ENCODE measurements around the gene CCS.

GRCh38 chr11:66649903-66650302 is 56.9 kb downstream of the CCS start:
- TF ChIP-seq, protein P1, sequence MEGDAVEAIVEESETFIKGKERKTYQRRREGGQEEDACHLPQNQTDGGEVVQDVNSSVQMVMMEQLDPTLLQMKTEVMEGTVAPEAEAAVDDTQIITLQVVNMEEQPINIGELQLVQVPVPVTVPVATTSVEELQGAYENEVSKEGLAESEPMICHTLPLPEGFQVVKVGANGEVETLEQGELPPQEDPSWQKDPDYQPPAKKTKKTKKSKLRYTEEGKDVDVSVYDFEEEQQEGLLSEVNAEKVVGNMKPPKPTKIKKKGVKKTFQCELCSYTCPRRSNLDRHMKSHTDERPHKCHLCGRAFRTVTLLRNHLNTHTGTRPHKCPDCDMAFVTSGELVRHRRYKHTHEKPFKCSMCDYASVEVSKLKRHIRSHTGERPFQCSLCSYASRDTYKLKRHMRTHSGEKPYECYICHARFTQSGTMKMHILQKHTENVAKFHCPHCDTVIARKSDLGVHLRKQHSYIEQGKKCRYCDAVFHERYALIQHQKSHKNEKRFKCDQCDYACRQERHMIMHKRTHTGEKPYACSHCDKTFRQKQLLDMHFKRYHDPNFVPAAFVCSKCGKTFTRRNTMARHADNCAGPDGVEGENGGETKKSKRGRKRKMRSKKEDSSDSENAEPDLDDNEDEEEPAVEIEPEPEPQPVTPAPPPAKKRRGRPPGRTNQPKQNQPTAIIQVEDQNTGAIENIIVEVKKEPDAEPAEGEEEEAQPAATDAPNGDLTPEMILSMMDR (IDR thresholded peaks at IDR 0.05): no peak
- TF ChIP-seq POLR2A (IDR thresholded peaks at IDR 0.05): no peak

Data from right lobe of liver (tissue), 4 donors.